Natural killer cell (primary cell): ENCODE data around the gene TYK2. TPM values are rescaled to one million over a fixed set of nuclear protein-coding genes. Genes with fewer than 3 reads are reported as not detected.

ENCODE experiments used
- ATAC-seq, 3 donors: fragments of 150-1000 bp in 2 of 3; fragments of 200-7000 bp in 1 of 3; cut with Tn5 transposase; 1 replicate in 1 of 3; 2 replicates in 2 of 3; pipeline ENCODE4 v1.10.0; 2021; ENCODE audit warnings: mild to moderate bottlenecking in 2 of 3, moderate library complexity in 2 of 3
- DNase-seq, 2 donors: peaks; one replicate each; pipeline versions ENCODE4 v3.0.0 to v3.0.0-alpha.2; 2013 to 2021; ENCODE audit warnings: mixed read lengths in 1 of 2
- H3K27ac ChIP-seq: one replicate; pipeline ENCODE4 v1.5.1; 2013; ENCODE audit warnings: mild to moderate bottlenecking, low read length
- H3K27me3 ChIP-seq: one replicate; pipeline ENCODE4 v1.6.1; 2013; ENCODE audit warnings: low read length; ENCODE audit not compliant: control insufficient read depth, insufficient read depth
- H3K36me3 ChIP-seq: one replicate; pipeline ENCODE4 v1.6.1; 2013; ENCODE audit warnings: low read length; ENCODE audit not compliant: control insufficient read depth, insufficient read depth
- H3K4me1 ChIP-seq: one replicate; pipeline ENCODE4 v1.6.1; 2013; ENCODE audit warnings: low read length; ENCODE audit not compliant: control insufficient read depth, insufficient read depth
- H3K4me3 ChIP-seq: one replicate; pipeline ENCODE4 v1.5.1; 2013; ENCODE audit warnings: low read length
- H3K9me3 ChIP-seq: one replicate; pipeline ENCODE4 v1.6.1; 2013; ENCODE audit warnings: low read length; ENCODE audit not compliant: control insufficient read depth, insufficient read depth
- H3K27ac Mint-ChIP-seq, 2 donors: one replicate each; pipeline ENCODE4 v1.8.0; 2022; ENCODE audit warnings: mild to moderate bottlenecking in 2 of 2, mixed read lengths in 2 of 2, moderate library complexity in 1 of 2
- H3K27me3 Mint-ChIP-seq, 2 donors: one replicate each; pipeline ENCODE4 v1.8.0; 2022; ENCODE audit warnings: low read depth in 2 of 2, mixed read lengths in 2 of 2
- H3K36me3 Mint-ChIP-seq: one replicate; pipeline ENCODE4 v1.8.0; 2022; ENCODE audit warnings: mixed read lengths
- H3K4me1 Mint-ChIP-seq, 2 donors: one replicate each; pipeline ENCODE4 v1.8.0; 2022; ENCODE audit warnings: mixed read lengths in 2 of 2
- H3K4me3 Mint-ChIP-seq: one replicate; pipeline ENCODE4 v1.8.0; 2022; ENCODE audit warnings: mild to moderate bottlenecking, moderate library complexity, mixed read lengths
- H3K9me3 Mint-ChIP-seq, 2 donors: one replicate each; pipeline ENCODE4 v1.8.0; 2022; ENCODE audit warnings: mixed read lengths in 2 of 2
- CTCF ChIP-seq: fragments of 200-600 bp; IDR thresholded peaks from one replicate; pipeline ENCODE4 v1.8.0; 2022; ENCODE audit warnings: antibody characterized with exemption
- WGBS: methylation state at CpG from one replicate; pipeline ENCODE4 v1.1.7; 2013; ENCODE audit warnings: missing lambda C conversion rate; ENCODE audit not compliant: insufficient coverage; 5-methylcytosine and 5-hydroxymethylcytosine counted together
- intact Hi-C: fragments of 100-400 bp; cut with micrococcal nuclease; formaldehyde crosslinking; loops from one replicate; pipeline ENCODE4 v1.14.2; 2022
- total RNA-seq, 4 donors: library from RNA; stranded (reverse); fragments of 120-200 nt in 1 of 4; gene quantifications; one replicate each; pipeline versions ENCODE4 v1.2.3 to v1.2.4, GENCODE V29; 2013 to 2022

TYK2 gene
- total RNA-seq, 3 donors from 2014 or later (not counting 1 experiment from before 2014, with no cell fraction given) = 401 to 469 (median 454) TPM

- no peaks in the 10 kb centered on the region for H3K27me3 Mint-ChIP-seq
- no peaks in the 10 kb centered on the region for H3K36me3 Mint-ChIP-seq
- H3K4me3 ChIP-seq = no peak overlapping the region
- peak overlapping the region; percentile 90 for H3K27ac ChIP-seq
- H3K4me3 Mint-ChIP-seq = peak overlapping the region; percentile 85
- no peaks in the 10 kb centered on the region for H3K36me3 ChIP-seq
- no peak for ATAC-seq
- H3K9me3 Mint-ChIP-seq = no peaks in the 10 kb centered on the region
- H3K4me1 Mint-ChIP-seq = peaks cover 73 to 92% of the 10 kb centered on the region in 2 donors
- no peaks in the 10 kb centered on the region for H3K27me3 ChIP-seq
- H3K9me3 ChIP-seq = no peaks in the 10 kb centered on the region
- DNase-seq = peak in 1 of 2 donors; percentile 38
- peak overlapping the region; percentile 97 to 98 for H3K27ac Mint-ChIP-seq
- intact Hi-C loops = loop anchor here (5.0 kb wide), 1 partner anchor 305 kb away; the partner anchor contains the start of gene ANGPTL6
- no peak for TF ChIP-seq CTCF
- H3K4me1 ChIP-seq = peaks cover 94% of the 10 kb centered on the region
Observed at GRCh38 chr19:10407096-10407495, 26.7 kb upstream of the TYK2 start.

- 94% methylated on average over 4 of the region's 6 CpGs for WGBS
- H3K27me3 ChIP-seq = no peaks in the 10 kb centered on the region
- H3K9me3 ChIP-seq = no peaks in the 10 kb centered on the region
- peaks cover 94% of the 10 kb centered on the region for H3K4me1 ChIP-seq
- Mint-ChIP-seq H3K9me3 (no peaks in the 10 kb centered on the region), H3K4me3 (peak overlapping the region; percentile 85), H3K27ac (peak overlapping the region; percentile 97 to 98), H3K27me3 (no peaks in the 10 kb centered on the region), H3K4me1 (peaks cover 78 to 95% of the 10 kb centered on the region in 2 donors), H3K36me3 (no peaks in the 10 kb centered on the region)
- ATAC-seq = no peak
- no peak for TF ChIP-seq CTCF
- H3K36me3 ChIP-seq = no peaks in the 10 kb centered on the region
- no peak for DNase-seq
- H3K4me3 ChIP-seq = no peak overlapping the region
- intact Hi-C loops = loop anchor here (5.0 kb wide), 1 partner anchor 304 kb away; the partner anchor contains the start of gene ANGPTL6
- H3K27ac ChIP-seq = peak overlapping the region; percentile 90
Observed at GRCh38 chr19:10406191-10406590, 25.8 kb upstream of the TYK2 start.

GRCh38 chr19:10404888-10405820 is 24.8 kb upstream of the TYK2 start:
- intact Hi-C loops = loop anchor here (1.0 to 5.0 kb wide), 3 partner anchors 31 to 303 kb away; partner anchors contain the start of gene ANGPTL6
- H3K4me1 Mint-ChIP-seq = peaks cover 76 to 89% of the 10 kb centered on the region in 2 donors
- H3K4me1 ChIP-seq = peaks cover 90% of the 10 kb centered on the region

More at GRCh38 chr19:10404888-10405820, 24.8 kb upstream of the TYK2 start:
- H3K9me3 ChIP-seq = no peaks in the 10 kb centered on the region
- H3K9me3 Mint-ChIP-seq = no peaks in the 10 kb centered on the region
- H3K27me3 Mint-ChIP-seq = no peaks in the 10 kb centered on the region
- WGBS = 5% methylated on average over 32 of the region's 43 CpGs
- H3K36me3 Mint-ChIP-seq = no peaks in the 10 kb centered on the region
- no peak for ATAC-seq
- H3K27ac Mint-ChIP-seq = peak overlapping the region; percentile 97 to 98
- H3K4me3 ChIP-seq = peak overlapping the region; percentile 83
- DNase-seq = peak in 1 of 2 donors; percentile 71
- H3K36me3 ChIP-seq = no peaks in the 10 kb centered on the region
- no peak for TF ChIP-seq CTCF
- H3K27ac ChIP-seq = peak overlapping the region; percentile 90
- H3K4me3 Mint-ChIP-seq = peak overlapping the region; percentile 94
- H3K27me3 ChIP-seq = no peaks in the 10 kb centered on the region
